ENCODE data around the gene KTN1.

The KTN1 gene

GRCh38 chr14:55579724-55580469 lies at the start of gene KTN1:
TSS of gene KTN1 (plus strand) at chr14:55580207. CDS start at chr14:55612049, 31,842 bp downstream.
- peak; percentile 52 for FAIRE-seq
- DNase-seq (ENCODE audit: extremely low spot score, insufficient read length, low read depth), result peak; percentile 68

GRCh38 chr14:55530464-55530863 lies 49.5 kb upstream of the KTN1 start:
- no peak for FAIRE-seq
- DNase-seq (ENCODE audit: extremely low spot score, insufficient read length, low read depth), result no peak

GRCh38 chr14:55532645-55533344 lies 47.2 kb upstream of the KTN1 start:
- FAIRE-seq (no peak), DNase-seq (ENCODE audit: extremely low spot score, insufficient read length, low read depth) (no peak)

GRCh38 chr14:55533960-55534359 lies 46.0 kb upstream of the KTN1 start:
- DNase-seq (ENCODE audit: extremely low spot score, insufficient read length, low read depth) (no peak), FAIRE-seq (no peak)

- no peak for FAIRE-seq
- DNase-seq (ENCODE audit: extremely low spot score, insufficient read length, low read depth), result no peak
Measured at GRCh38 chr14:55535516-55536203, 44.3 kb upstream of the KTN1 start.

GRCh38 chr14:55536204-55536708 lies 43.8 kb upstream of the KTN1 start:
- FAIRE-seq, result peak; percentile 67

GRCh38 chr14:55537782-55538181 lies 42.2 kb upstream of the KTN1 start:
- no peak for DNase-seq (ENCODE audit: extremely low spot score, insufficient read length, low read depth)
- FAIRE-seq, result no peak

More at GRCh38 chr14:55536204-55536708, 43.8 kb upstream of the KTN1 start:
- DNase-seq (ENCODE audit: extremely low spot score, insufficient read length, low read depth), result no peak

- FAIRE-seq (no peak), DNase-seq (ENCODE audit: extremely low spot score, insufficient read length, low read depth) (no peak)
Measured at GRCh38 chr14:55539975-55540374, 40.0 kb upstream of the KTN1 start.

GRCh38 chr14:55540847-55541773 lies 38.9 kb upstream of the KTN1 start:
- DNase-seq (ENCODE audit: extremely low spot score, insufficient read length, low read depth), result no peak

GRCh38 chr14:55545779-55546178 lies 34.2 kb upstream of the KTN1 start:
- no peak for FAIRE-seq
- no peak for DNase-seq (ENCODE audit: extremely low spot score, insufficient read length, low read depth)

More at GRCh38 chr14:55540847-55541773, 38.9 kb upstream of the KTN1 start:
- FAIRE-seq, result no peak

- peak; percentile 91 for FAIRE-seq
- DNase-seq (ENCODE audit: extremely low spot score, insufficient read length, low read depth), result no peak
Measured at GRCh38 chr14:55546212-55546874, 33.7 kb upstream of the KTN1 start.

GRCh38 chr14:55547650-55548315 lies 32.2 kb upstream of the KTN1 start:
- peak; percentile 82 for FAIRE-seq

GRCh38 chr14:55553791-55554190 lies 26.2 kb upstream of the KTN1 start:
- DNase-seq (ENCODE audit: extremely low spot score, insufficient read length, low read depth) (no peak), FAIRE-seq (no peak)

More at GRCh38 chr14:55547650-55548315, 32.2 kb upstream of the KTN1 start:
- DNase-seq (ENCODE audit: extremely low spot score, insufficient read length, low read depth), result no peak

GRCh38 chr14:55556929-55557623 lies 22.9 kb upstream of the KTN1 start:
- no peak for DNase-seq (ENCODE audit: extremely low spot score, insufficient read length, low read depth)

GRCh38 chr14:55562135-55562534 lies 17.9 kb upstream of the KTN1 start:
- DNase-seq (ENCODE audit: extremely low spot score, insufficient read length, low read depth) (no peak), FAIRE-seq (no peak)

More at GRCh38 chr14:55556929-55557623, 22.9 kb upstream of the KTN1 start:
- FAIRE-seq, result no peak

GRCh38 chr14:55568618-55569017 lies 11.4 kb upstream of the KTN1 start:
- FAIRE-seq (no peak), DNase-seq (ENCODE audit: extremely low spot score, insufficient read length, low read depth) (no peak)

- peak; percentile 83 for FAIRE-seq
Measured at GRCh38 chr14:55571125-55571889, 8.7 kb upstream of the KTN1 start.

More at GRCh38 chr14:55571125-55571889, 8.7 kb upstream of the KTN1 start:
- no peak for DNase-seq (ENCODE audit: extremely low spot score, insufficient read length, low read depth)
